Fibroblast of pulmonary artery (primary cell): ENCODE data around the gene GALNT18.

Source experiments
- DNase-seq: peaks from one replicate; pipeline ENCODE4 v3.0.0-alpha.2; 2010; ENCODE audit warnings: low read depth
- H3K4me3 ChIP-seq: replicated peaks from 2 replicates; pipeline ENCODE4 v1.5.1; 2011; ENCODE audit warnings: low read depth, mild to moderate bottlenecking, control low read depth, low read length, moderate library complexity
- TF ChIP-seq, protein P1 (sequence below): IDR thresholded peaks from 2 replicates; pipeline ENCODE4 v1.5.1; 2011; ENCODE audit warnings: mild to moderate bottlenecking, control low read depth, low read length, inconsistent platforms; ENCODE audit errors: missing control alignments

GALNT18 gene

DNA sequence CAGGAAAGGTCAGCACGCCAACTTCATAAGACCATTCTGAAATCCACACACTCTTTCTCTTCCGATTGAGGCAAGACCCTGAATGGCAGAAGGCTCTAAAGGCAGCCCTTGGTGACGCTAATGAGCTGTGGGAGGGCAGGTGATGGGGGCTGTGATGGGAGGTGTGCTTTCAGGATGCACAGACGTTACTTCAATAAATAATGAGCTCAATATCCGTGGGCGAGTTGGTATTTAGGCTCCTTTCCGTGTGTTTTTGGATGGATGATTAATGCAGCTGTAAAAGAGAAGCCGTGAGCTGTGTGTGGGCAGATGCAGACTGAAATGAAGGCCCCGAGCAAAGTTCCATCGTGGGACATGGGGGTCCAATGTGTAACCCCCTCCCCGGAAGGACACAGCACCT is 138.2 kb downstream of the GALNT18 start:
- DNase-seq, result no peak
- H3K4me3 ChIP-seq, result no peak overlapping the region
- TF ChIP-seq, protein P1, sequence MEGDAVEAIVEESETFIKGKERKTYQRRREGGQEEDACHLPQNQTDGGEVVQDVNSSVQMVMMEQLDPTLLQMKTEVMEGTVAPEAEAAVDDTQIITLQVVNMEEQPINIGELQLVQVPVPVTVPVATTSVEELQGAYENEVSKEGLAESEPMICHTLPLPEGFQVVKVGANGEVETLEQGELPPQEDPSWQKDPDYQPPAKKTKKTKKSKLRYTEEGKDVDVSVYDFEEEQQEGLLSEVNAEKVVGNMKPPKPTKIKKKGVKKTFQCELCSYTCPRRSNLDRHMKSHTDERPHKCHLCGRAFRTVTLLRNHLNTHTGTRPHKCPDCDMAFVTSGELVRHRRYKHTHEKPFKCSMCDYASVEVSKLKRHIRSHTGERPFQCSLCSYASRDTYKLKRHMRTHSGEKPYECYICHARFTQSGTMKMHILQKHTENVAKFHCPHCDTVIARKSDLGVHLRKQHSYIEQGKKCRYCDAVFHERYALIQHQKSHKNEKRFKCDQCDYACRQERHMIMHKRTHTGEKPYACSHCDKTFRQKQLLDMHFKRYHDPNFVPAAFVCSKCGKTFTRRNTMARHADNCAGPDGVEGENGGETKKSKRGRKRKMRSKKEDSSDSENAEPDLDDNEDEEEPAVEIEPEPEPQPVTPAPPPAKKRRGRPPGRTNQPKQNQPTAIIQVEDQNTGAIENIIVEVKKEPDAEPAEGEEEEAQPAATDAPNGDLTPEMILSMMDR, result no peak

DNA sequence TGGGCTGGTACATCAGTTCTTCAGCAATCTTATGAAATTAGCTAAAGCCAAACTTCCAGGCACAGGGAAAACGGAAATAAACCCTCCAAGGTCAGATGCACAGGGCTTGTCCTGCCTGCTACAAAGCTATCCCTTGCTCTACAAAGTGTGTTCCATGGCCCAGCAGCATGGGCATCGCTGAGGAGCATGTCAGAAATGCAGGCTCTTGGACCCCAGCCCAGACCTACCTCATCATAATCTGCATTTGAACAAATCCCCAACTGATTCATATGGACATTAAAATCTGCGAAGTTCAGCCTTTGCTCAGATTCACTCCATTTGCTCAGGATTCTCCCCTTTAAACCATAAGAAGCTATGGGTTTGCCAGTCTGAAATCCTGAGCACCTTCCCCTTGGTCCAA is 139.1 kb downstream of the GALNT18 start:
- no peak for DNase-seq
- TF ChIP-seq, protein P1, result no peak

DNA sequence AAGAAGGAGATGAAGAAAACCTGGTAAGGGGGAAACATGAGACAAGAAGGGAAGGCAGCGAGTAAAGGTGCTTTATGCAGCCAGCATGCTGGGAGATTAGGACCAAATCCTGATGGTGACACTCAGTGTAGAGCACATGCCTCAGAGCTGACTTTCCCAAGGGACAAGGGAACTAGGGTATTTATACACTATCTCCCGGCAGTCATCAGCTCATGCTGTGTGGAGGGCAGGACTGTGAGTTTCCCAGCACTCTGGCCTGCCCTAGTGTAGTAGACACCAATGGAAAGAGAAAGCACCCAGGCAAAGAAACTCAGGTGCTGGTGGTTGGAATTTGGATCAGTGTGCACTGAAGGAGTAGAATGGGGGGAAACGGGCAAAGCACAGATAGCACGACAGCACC is 140.4 kb downstream of the GALNT18 start:
- H3K4me3 ChIP-seq, result no peak overlapping the region
- DNase-seq, result no peak
- TF ChIP-seq, protein P1, result no peak

More for the DNA sequence above, 139.1 kb downstream of the GALNT18 start:
- H3K4me3 ChIP-seq, result no peak overlapping the region

DNA sequence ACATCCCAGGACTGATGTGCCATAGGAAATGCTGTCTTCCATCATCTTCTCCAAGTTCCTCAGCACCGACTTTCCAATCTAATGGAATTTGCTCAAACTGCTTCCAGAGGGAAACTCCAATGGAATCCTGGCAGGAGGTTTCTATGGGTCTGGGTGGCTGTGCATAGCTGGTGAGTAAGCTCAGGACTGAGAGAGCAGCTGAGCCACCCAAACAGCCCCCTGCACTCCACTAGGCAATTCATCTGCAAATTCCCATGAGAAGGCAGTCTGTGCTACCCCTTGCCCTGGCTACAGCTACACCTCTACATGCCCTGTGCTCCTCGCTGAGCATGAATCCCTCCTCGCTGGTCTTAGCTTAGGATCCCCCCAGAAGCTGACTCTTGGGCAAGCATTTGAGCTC is 140.8 kb downstream of the GALNT18 start:
- no peak for DNase-seq
- no peak overlapping the region for H3K4me3 ChIP-seq
- TF ChIP-seq, protein P1, result no peak

DNA sequence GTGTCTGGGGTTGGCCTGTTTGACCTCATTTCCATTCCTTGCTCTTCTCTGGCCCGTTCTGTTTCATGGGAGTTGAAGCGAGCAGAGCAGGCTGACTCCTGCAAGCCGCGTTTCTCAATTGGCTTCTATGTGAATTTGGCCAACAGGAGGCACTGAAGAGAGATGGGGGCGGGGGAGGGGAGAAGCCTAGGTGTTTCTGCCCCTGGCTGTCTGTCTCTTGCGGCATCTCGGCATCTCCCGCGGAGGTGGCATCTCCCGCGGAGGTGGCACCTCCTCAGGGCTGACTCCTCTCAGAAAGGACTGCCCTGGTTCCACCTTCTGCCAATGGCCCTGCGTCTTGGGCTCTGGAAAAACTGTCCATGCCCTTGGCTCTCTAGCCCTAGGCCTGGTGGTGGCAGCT is 143.1 kb downstream of the GALNT18 start:
- TF ChIP-seq, protein P1, result no peak
- no peak for DNase-seq
- no peak overlapping the region for H3K4me3 ChIP-seq

DNA sequence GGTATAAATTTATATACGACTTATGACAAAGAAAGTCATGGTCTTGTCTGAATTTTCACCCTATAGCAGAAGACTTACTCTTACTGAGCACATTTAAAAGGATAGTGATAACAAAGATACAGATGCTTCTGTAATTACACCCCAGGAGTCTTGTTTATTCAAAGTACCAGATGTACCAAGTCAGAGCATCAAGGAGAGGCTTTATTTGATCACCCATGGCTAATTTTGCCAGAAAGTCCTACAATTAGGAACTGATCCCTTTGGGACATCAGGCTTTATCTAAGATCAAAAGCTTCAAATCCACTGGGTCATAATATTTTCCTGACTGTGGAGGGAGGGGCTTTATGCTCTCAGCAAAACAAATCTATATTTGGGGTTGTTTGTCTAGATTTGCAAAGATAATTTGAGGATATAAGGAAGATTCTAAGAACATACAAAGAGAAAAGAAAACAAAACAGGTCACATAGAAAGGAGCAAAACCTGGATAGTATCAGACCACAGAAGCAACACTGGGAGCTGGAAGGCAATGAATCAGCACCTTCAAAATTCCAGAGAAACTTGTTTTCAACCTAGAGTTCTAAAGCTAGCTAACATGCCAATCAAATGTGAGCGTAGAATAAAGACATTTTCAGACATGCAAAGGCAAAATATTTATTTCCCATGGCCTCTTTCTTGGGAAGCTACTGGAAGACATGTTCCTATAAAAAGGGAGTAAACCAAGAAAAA is 143.9 kb downstream of the GALNT18 start:
- DNase-seq, result no peak
- TF ChIP-seq, protein P1, result no peak
- H3K4me3 ChIP-seq, result no peak overlapping the region
